ENCODE data around the gene SLC25A21.

The SLC25A21 gene

GRCh38 chr14:36820111-36820709 lies 352.2 kb downstream of the SLC25A21 start:
- Histone ChIP-seq H3K36me3 (replicated peaks in 1 of 2; ENCODE audit: control insufficient read depth in 2 of 2, insufficient read depth in 2 of 2, low read length in 2 of 2) (no peaks in the 10 kb centered on the region), H3K9me3 (replicated peaks in 1 of 2; ENCODE audit: control insufficient read depth in 2 of 2, insufficient read depth in 1 of 2, low read depth in 1 of 2, low read length in 2 of 2) (no peaks in the 10 kb centered on the region), H3K14ac (ENCODE audit: low read length) (no peak overlapping the region), H3K4me1 (ENCODE audit: control insufficient read depth in 2 of 2, insufficient read depth in 1 of 2, low read depth in 1 of 2, low read length in 2 of 2) (peaks cover 4 to 7% of the 10 kb centered on the region in 2 donors), H3K9ac (ENCODE audit: low read depth, low read length, poor library complexity) (no peak overlapping the region), H2BK12ac (ENCODE audit: low read length) (no peak overlapping the region), H3K4me2 (ENCODE audit: insufficient read depth, low read length, poor library complexity, severe bottlenecking) (no peak overlapping the region), H4K8ac (ENCODE audit: low read depth, low read length) (no peak overlapping the region), H2AFZ (ENCODE audit: low read length) (no peak overlapping the region), H2BK5ac (ENCODE audit: low read length) (no peak overlapping the region), H2BK15ac (ENCODE audit: low read length) (no peak overlapping the region), H3K4ac (ENCODE audit: low read length) (no peak overlapping the region), H3K27ac (replicated peaks; ENCODE audit: low read length) (no peak overlapping the region), H3K79me1 (ENCODE audit: low read depth, low read length) (no peaks in the 10 kb centered on the region), H3K4me3 (ENCODE audit: low read length in 2 of 2) (no peak overlapping the region), H3K27me3 (ENCODE audit: control insufficient read depth in 3 of 3, insufficient read depth in 3 of 3, low read depth in 1 of 3, low read length in 3 of 3) (no peaks in the 10 kb centered on the region), H3K18ac (ENCODE audit: low read length) (no peak overlapping the region), H2AK5ac (ENCODE audit: low read depth, low read length) (no peak overlapping the region), H2BK120ac (ENCODE audit: low read depth, low read length) (no peak overlapping the region), H4K91ac (ENCODE audit: low read depth, low read length, poor library complexity) (no peak overlapping the region), H3K23ac (ENCODE audit: low read depth, low read length, poor library complexity) (no peak overlapping the region)
- WGBS, 2 donors (ENCODE audit: extremely low coverage in 2 of 2, insufficient read length in 2 of 2, insufficient replicate concordance in 1 of 2) = no CpG with 5 or more reads among the region's 2 CpGs
- no peak for DNase-seq (ENCODE audit: low spot score)

- no peak overlapping the region for H2BK5ac ChIP-seq (ENCODE audit: low read length)
- no peak overlapping the region for H2AK5ac ChIP-seq (ENCODE audit: low read depth, low read length)
- H3K36me3 ChIP-seq (replicated peaks in 1 of 2; ENCODE audit: control insufficient read depth in 2 of 2, insufficient read depth in 2 of 2, low read length in 2 of 2) = no peaks in the 10 kb centered on the region
- no peak overlapping the region for H2BK15ac ChIP-seq (ENCODE audit: low read length)
- H3K4me2 ChIP-seq (ENCODE audit: insufficient read depth, low read length, poor library complexity, severe bottlenecking) = no peak overlapping the region
- no peak overlapping the region for H3K14ac ChIP-seq (ENCODE audit: low read length)
- no peak overlapping the region for H3K4ac ChIP-seq (ENCODE audit: low read length)
- no peak overlapping the region for H4K91ac ChIP-seq (ENCODE audit: low read depth, low read length, poor library complexity)
- no peak overlapping the region for H3K4me3 ChIP-seq (ENCODE audit: low read length in 2 of 2)
- no peak overlapping the region for H2BK120ac ChIP-seq (ENCODE audit: low read depth, low read length)
- H3K27me3 ChIP-seq (ENCODE audit: control insufficient read depth in 3 of 3, insufficient read depth in 3 of 3, low read depth in 1 of 3, low read length in 3 of 3) = no peaks in the 10 kb centered on the region
- H3K9ac ChIP-seq (ENCODE audit: low read depth, low read length, poor library complexity) = no peak overlapping the region
- no peaks in the 10 kb centered on the region for H3K79me1 ChIP-seq (ENCODE audit: low read depth, low read length)
- H3K23ac ChIP-seq (ENCODE audit: low read depth, low read length, poor library complexity) = no peak overlapping the region
- no peak overlapping the region for H3K27ac ChIP-seq (replicated peaks; ENCODE audit: low read length)
- no peak overlapping the region for H2BK12ac ChIP-seq (ENCODE audit: low read length)
- no peaks in the 10 kb centered on the region for H3K9me3 ChIP-seq (replicated peaks in 1 of 2; ENCODE audit: control insufficient read depth in 2 of 2, insufficient read depth in 1 of 2, low read depth in 1 of 2, low read length in 2 of 2)
- H2AFZ ChIP-seq (ENCODE audit: low read length) = peak overlapping the region; percentile 47
- DNase-seq (ENCODE audit: low spot score) = peak; percentile 37
- no peak overlapping the region for H3K18ac ChIP-seq (ENCODE audit: low read length)
- no CpG with 5 or more reads among the region's 2 CpGs for WGBS, 2 donors (ENCODE audit: extremely low coverage in 2 of 2, insufficient read length in 2 of 2, insufficient replicate concordance in 1 of 2)
- no peak overlapping the region for H4K8ac ChIP-seq (ENCODE audit: low read depth, low read length)
- H3K4me1 ChIP-seq (ENCODE audit: control insufficient read depth in 2 of 2, insufficient read depth in 1 of 2, low read depth in 1 of 2, low read length in 2 of 2) = peaks cover 4 to 7% of the 10 kb centered on the region in 2 donors
These were observed 353.5 kb downstream of the SLC25A21 start for GRCh38 chr14:36818794-36819384.

GRCh38 chr14:36818246-36818645 lies 354.2 kb downstream of the SLC25A21 start:
- no peaks in the 10 kb centered on the region for H3K36me3 ChIP-seq (replicated peaks in 1 of 2; ENCODE audit: control insufficient read depth in 2 of 2, insufficient read depth in 2 of 2, low read length in 2 of 2)
- no peak overlapping the region for H3K14ac ChIP-seq (ENCODE audit: low read length)
- no peak overlapping the region for H2BK5ac ChIP-seq (ENCODE audit: low read length)
- H3K79me1 ChIP-seq (ENCODE audit: low read depth, low read length) = no peaks in the 10 kb centered on the region
- no peaks in the 10 kb centered on the region for H3K9me3 ChIP-seq (replicated peaks in 1 of 2; ENCODE audit: control insufficient read depth in 2 of 2, insufficient read depth in 1 of 2, low read depth in 1 of 2, low read length in 2 of 2)
- H2BK120ac ChIP-seq (ENCODE audit: low read depth, low read length) = no peak overlapping the region
- peaks cover 4 to 7% of the 10 kb centered on the region in 2 donors for H3K4me1 ChIP-seq (ENCODE audit: control insufficient read depth in 2 of 2, insufficient read depth in 1 of 2, low read depth in 1 of 2, low read length in 2 of 2)
- no CpG with 5 or more reads among the region's 2 CpGs for WGBS, 2 donors (ENCODE audit: extremely low coverage in 2 of 2, insufficient read length in 2 of 2, insufficient replicate concordance in 1 of 2)
- H3K4me2 ChIP-seq (ENCODE audit: insufficient read depth, low read length, poor library complexity, severe bottlenecking) = no peak overlapping the region
- no peak for DNase-seq (ENCODE audit: low spot score)
- no peak overlapping the region for H3K18ac ChIP-seq (ENCODE audit: low read length)
- no peak overlapping the region for H3K27ac ChIP-seq (replicated peaks; ENCODE audit: low read length)
- no peak overlapping the region for H4K8ac ChIP-seq (ENCODE audit: low read depth, low read length)
- H2AK5ac ChIP-seq (ENCODE audit: low read depth, low read length) = no peak overlapping the region
- H2BK15ac ChIP-seq (ENCODE audit: low read length) = no peak overlapping the region
- H3K27me3 ChIP-seq (ENCODE audit: control insufficient read depth in 3 of 3, insufficient read depth in 3 of 3, low read depth in 1 of 3, low read length in 3 of 3) = no peaks in the 10 kb centered on the region
- H3K23ac ChIP-seq (ENCODE audit: low read depth, low read length, poor library complexity) = no peak overlapping the region
- H3K4ac ChIP-seq (ENCODE audit: low read length) = no peak overlapping the region
- H2AFZ ChIP-seq (ENCODE audit: low read length) = no peak overlapping the region
- H2BK12ac ChIP-seq (ENCODE audit: low read length) = no peak overlapping the region
- no peak overlapping the region for H3K9ac ChIP-seq (ENCODE audit: low read depth, low read length, poor library complexity)
- H4K91ac ChIP-seq (ENCODE audit: low read depth, low read length, poor library complexity) = no peak overlapping the region
- H3K4me3 ChIP-seq (ENCODE audit: low read length in 2 of 2) = no peak overlapping the region

- H3K4me2 ChIP-seq (ENCODE audit: insufficient read depth, low read length, poor library complexity, severe bottlenecking) = no peak overlapping the region
- H2AK5ac ChIP-seq (ENCODE audit: low read depth, low read length) = no peak overlapping the region
- no peak overlapping the region for H4K8ac ChIP-seq (ENCODE audit: low read depth, low read length)
- no peak overlapping the region for H4K91ac ChIP-seq (ENCODE audit: low read depth, low read length, poor library complexity)
- no peak overlapping the region for H2BK12ac ChIP-seq (ENCODE audit: low read length)
- no peak overlapping the region for H3K9ac ChIP-seq (ENCODE audit: low read depth, low read length, poor library complexity)
- H3K4me3 ChIP-seq (ENCODE audit: low read length in 2 of 2) = no peak overlapping the region
- no peak overlapping the region for H2BK120ac ChIP-seq (ENCODE audit: low read depth, low read length)
- no peaks in the 10 kb centered on the region for H3K36me3 ChIP-seq (replicated peaks in 1 of 2; ENCODE audit: control insufficient read depth in 2 of 2, insufficient read depth in 2 of 2, low read length in 2 of 2)
- no peak overlapping the region for H3K18ac ChIP-seq (ENCODE audit: low read length)
- H3K14ac ChIP-seq (ENCODE audit: low read length) = no peak overlapping the region
- H3K4me1 ChIP-seq (ENCODE audit: control insufficient read depth in 2 of 2, insufficient read depth in 1 of 2, low read depth in 1 of 2, low read length in 2 of 2) = peaks cover 4 to 7% of the 10 kb centered on the region in 2 donors
- no peaks in the 10 kb centered on the region for H3K27me3 ChIP-seq (ENCODE audit: control insufficient read depth in 3 of 3, insufficient read depth in 3 of 3, low read depth in 1 of 3, low read length in 3 of 3)
- no peak overlapping the region for H3K23ac ChIP-seq (ENCODE audit: low read depth, low read length, poor library complexity)
- H3K4ac ChIP-seq (ENCODE audit: low read length) = no peak overlapping the region
- no peak overlapping the region for H2AFZ ChIP-seq (ENCODE audit: low read length)
- H2BK15ac ChIP-seq (ENCODE audit: low read length) = no peak overlapping the region
- no peak for DNase-seq (ENCODE audit: low spot score)
- no peak overlapping the region for H3K27ac ChIP-seq (replicated peaks; ENCODE audit: low read length)
- H3K79me1 ChIP-seq (ENCODE audit: low read depth, low read length) = no peaks in the 10 kb centered on the region
- no peak overlapping the region for H2BK5ac ChIP-seq (ENCODE audit: low read length)
- no CpG with 5 or more reads among the region's 9 CpGs for WGBS, 2 donors (ENCODE audit: extremely low coverage in 2 of 2, insufficient read length in 2 of 2, insufficient replicate concordance in 1 of 2)
- H3K9me3 ChIP-seq (replicated peaks in 1 of 2; ENCODE audit: control insufficient read depth in 2 of 2, insufficient read depth in 1 of 2, low read depth in 1 of 2, low read length in 2 of 2) = no peaks in the 10 kb centered on the region
These were observed 355.1 kb downstream of the SLC25A21 start for GRCh38 chr14:36817071-36817930.

All from neuronal stem cell (in vitro differentiated cells).